HG02885 (cell line): ENCODE data around the gene YBX2.
A peak's percentile ranks its signal among the peaks of the same experiment; 100 is the strongest.
"Not testable (repeated sequence)": the region's sequence is repeated elsewhere in the genome, so short reads cannot be mapped to it uniquely, and the experiment has no call there.

Experiments used
- ATAC-seq: cut with Tn5 transposase; IDR thresholded peaks from one replicate; pipeline ENCODE4 v1.9.1; 2021; ENCODE audit warnings: mild to moderate bottlenecking; ENCODE audit not compliant: unreplicated experiment, poor library complexity

Gene YBX2

DNA sequence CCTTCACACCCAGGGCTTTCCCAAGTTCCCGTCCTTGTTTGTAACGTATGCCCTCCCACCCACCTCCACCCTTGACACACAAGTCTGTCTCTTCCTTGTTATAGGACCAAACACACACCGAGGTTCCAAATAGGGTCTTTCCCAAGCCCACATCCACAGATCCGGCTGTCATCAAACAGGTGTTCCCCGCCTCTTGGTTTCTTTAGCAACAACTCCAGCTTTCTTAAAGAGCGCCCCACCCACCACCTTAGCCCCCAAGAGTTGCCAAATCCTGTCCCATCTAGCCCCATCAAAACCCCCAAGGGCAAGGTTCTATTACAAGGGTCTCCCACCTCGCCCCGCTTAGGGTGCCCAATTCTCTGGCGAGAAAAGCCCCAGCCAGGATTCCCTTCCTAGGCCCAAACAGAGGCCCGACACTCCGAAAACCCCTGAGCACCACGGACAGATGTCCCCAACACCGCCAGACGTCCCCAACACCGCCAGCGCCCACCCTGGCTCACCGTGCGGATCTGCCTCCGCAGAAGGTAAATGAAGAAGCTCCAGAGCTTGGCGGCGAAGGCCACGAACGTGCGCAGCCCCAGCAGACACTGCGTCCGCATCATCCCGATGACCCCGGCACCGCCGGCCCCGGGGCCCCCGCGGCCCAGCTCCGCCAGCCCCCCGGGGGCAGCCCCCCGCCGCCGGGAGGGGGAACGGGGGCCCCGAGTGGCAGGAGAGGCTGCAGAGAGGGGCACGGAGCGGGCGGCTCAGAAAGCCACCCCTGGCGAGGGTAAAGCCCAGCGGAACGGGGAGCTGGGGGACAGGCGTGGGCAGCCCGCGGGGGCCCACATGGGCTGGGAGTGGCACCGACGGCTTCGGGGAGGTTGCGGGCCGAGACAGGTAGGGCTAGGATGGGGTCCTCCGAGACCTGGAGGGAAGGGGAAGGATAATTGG lies 43.5 kb downstream of the YBX2 start:
- peak; percentile 6 for ATAC-seq

DNA sequence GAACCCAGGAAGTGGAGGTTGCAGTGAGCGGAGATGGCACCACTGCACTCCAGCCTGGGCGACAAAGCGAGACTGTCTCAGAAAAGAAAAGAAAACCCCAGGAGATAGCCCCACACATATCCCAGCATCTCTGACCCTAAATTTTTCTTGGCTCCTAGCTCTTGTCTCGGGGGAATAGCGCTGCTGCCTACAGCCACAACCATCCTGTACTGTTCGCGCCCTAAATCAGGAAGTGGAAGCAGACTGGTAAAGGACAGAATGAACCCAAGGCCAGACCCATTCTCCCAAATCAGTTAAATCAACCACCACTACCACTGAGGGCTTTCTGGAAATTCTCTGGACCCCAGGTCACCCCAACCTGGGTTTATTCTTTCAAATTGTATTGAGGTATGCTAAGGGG lies 44.6 kb downstream of the YBX2 start:
- ATAC-seq: no peak

DNA sequence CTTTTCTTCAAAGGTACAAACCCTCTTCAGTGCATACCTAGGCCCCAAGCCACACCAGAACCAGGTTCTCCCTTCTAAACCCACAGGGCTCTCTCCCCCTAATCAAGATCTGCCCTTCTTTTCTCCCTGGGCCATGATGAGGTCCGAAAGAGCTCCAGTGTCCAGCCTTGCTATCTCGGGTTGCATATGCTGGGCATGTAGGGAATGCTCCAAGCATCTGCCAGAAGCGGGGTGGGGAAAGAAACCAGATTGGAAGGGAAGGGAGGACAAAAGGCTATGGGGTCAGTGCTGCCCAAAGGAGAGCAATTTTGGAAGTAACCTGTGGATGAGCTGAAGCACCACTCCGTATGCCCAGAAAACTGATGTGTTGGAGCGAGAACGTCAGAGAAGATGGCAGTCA lies 45.2 kb downstream of the YBX2 start:
- no peak for ATAC-seq

DNA sequence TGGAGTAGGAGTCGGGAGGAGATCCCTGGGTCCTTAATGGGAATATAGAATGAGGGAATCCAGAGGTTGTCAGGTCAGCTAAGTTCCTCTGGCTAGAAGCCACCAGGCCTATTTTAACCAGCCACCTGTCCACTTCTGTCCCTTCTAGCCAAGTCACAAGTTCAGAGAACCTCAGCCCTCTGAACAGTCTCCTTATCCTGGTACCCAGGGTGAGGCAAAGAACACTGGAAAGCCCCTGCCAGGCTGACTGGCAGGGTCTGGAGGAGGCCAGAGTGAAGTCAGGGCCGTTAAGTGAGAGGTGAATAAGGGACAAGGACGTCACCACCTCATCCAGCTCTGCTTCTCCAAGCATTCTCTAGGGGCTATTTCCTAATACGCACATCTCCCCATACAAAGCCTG lies 45.6 kb downstream of the YBX2 start:
- ATAC-seq: no peak

DNA sequence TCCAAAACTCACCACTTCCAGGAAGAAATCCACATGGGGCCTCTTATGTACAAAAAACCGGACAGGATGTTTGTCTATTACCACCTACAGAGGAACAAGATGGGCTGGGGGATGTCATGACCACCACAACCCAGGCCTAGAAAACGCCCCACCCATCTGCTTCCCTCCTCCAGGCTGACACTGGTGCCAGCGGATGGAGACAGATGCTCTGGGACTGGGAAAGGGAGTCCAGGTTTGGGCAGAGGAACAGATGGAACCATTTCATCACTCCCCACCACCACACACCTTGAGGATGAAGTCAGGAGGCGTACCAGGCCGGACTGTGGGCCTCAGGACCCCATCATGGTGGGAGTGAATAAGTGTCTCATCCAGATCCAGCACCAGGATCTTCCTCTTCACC lies 47.7 kb downstream of the YBX2 start:
- no peak for ATAC-seq

DNA sequence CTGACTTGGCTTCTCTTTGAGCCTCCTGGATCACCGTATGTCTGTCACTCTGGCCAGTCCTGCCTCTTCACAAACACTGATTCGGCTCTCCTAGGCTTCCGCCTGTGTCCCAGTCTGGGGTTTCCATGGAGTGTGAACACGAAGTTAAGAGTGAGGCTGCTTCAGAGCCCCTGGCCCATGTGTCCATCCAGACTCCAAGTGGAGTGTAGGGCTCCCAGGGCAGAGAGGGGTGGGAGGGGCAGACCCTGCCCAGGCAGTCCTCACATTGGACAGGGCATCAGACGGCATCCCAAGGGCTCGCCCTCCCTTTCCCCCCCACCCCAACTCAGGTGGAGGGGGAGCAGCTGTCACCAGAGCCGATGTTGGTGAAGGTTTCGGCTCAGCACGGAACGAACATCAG lies 50.6 kb downstream of the YBX2 start:
- ATAC-seq: not testable (repeated sequence)

DNA sequence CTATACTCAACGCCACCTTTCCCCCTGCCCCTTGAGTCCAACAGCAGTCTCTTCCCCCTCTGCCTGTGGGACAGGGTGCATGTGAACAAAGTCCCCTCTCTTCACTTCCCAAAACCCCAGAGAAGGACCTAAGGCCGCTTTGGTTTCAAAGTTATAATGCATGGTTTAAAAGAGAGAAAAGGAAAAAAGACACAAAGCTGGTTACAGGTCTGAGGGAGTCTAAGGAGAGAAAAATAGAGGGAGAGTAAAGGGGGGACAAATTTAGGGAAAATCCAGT lies 51.0 kb downstream of the YBX2 start:
- no peak for ATAC-seq

DNA sequence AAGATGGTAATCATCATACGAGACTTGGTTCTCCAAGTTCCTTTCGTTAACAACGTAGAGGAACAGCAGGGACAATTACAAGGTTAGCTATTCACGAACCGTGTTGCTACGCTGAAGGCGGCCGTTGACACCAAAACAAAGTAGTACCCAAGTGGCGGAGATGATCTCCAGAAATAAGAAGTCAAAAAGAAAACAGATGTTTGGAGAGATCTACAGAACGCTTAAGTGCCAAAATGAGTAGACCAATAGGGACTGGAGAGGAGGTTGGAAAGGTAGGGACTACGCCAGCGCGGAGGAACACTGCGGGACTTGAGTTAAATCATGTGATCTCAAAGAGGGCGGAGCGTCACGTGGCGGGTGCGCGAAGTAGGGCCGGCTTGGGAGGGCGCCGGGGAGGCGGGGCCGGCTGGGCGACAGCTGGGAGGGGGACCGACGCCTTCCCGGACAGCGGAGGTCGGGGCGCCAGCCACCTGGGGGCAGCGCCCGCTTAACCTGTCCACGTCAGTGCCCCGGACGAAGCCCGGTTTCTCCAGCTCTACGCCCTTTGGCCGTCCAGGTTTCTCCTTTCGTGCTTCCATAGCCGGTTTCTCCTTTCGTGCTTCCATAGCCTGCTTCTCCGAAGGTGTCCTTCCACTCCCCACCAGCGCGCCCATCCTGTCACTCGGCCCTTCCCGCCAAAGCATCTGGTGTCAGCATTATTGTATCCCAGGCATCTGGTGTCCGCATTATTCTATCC lies 51.6 kb downstream of the YBX2 start:
- ATAC-seq: peak; percentile 35

DNA sequence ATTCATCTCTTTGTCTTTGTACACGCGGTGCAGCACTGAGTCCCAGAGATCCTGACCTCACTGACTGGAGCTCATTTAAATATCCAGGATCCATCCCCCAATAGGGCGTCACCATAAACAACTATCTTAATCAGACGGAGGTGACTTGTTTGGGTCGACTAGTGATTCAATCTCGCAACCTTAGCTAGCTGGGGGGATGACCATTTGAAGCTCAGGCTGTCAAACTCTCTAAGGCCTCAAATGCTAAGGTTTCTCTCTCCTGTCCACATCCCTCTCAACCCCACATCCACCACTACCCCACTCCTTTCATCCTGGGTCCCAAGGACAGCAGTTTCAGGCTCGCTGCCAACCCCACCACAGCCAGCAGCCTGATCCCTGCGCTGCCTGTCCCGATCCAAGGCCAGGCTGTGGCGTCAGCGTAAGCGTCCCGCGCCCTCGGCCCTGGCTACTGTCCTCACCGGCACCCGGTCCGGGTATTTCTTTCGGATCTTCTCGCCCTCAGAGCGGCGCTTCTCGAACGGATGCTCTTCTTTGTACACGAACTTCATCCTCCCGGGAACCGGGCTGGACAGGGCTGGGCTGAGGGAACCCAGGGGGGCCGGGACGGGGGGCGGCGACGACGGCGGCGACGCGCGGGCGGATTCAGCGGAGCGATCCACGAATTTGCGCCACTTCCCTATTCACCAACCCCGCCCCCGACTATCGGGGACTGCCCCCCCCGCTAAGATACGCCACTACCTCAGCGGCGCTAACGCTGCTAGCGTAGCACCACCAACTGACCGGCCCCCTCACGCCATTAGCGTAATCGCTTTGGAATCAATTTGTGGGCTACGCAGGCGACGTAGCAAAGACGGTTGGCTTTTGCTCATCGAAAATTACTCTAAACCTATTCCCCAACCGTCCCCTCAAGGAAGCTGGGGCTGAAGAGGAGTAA lies 52.4 kb downstream of the YBX2 start, which contains the start of gene GABARAP:
Gene GABARAP, minus strand, starts transcription at position 667 of the 934 bp plus-strand sequence. Its CDS starts 119 bp downstream, at position 548.
- ATAC-seq: peak; percentile 39

DNA sequence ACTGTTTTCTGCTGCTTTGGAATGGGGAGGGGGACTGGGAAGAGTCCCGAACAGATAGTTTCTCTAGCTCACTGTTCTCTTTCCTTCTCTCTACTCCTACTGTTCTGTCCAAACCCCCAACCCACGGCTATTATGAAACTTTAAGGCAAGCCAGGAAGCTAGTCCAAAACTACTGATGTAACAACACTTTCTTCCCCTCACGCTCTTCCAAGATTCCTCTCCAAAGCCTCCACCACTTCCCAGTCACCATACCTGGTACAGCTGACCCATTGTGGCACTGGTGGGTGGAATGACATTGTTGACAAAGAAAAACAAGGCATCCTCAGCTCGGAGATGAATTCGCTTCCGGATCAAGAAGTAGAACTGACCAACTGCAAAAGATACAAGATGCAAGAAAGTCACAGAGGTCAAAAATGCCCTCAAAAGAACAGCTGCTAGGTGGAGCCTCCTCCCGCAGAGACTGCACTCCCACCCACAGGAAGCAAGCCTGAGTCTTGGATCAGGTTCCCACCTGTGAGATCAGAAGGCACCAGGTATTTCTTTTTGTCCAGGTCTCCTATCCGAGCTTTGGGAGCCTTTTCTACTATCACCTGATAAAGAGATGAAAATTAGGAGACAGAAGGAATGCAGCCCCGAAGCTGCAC lies 53.2 kb downstream of the YBX2 start:
- ATAC-seq: no peak

DNA sequence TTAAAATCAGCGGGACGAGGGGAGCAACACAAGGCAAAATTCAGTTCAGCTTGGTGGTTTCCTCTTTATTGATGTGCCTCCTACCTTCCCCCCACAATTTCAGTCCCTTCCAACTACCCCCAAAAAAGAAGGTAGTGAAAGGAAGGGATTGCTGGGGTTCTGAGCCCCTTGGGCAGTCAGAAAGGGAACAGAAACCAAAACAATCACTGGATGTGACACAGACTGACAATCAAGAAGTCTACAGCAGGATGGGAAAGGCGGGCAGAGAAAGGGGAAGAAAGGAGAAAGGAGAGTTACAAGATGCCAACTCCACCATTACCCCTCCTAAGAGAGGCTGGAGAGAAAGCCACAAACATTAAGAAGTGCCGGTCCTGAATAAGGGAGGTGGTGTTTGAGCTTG lies 54.1 kb downstream of the YBX2 start:
- ATAC-seq: no peak

DNA sequence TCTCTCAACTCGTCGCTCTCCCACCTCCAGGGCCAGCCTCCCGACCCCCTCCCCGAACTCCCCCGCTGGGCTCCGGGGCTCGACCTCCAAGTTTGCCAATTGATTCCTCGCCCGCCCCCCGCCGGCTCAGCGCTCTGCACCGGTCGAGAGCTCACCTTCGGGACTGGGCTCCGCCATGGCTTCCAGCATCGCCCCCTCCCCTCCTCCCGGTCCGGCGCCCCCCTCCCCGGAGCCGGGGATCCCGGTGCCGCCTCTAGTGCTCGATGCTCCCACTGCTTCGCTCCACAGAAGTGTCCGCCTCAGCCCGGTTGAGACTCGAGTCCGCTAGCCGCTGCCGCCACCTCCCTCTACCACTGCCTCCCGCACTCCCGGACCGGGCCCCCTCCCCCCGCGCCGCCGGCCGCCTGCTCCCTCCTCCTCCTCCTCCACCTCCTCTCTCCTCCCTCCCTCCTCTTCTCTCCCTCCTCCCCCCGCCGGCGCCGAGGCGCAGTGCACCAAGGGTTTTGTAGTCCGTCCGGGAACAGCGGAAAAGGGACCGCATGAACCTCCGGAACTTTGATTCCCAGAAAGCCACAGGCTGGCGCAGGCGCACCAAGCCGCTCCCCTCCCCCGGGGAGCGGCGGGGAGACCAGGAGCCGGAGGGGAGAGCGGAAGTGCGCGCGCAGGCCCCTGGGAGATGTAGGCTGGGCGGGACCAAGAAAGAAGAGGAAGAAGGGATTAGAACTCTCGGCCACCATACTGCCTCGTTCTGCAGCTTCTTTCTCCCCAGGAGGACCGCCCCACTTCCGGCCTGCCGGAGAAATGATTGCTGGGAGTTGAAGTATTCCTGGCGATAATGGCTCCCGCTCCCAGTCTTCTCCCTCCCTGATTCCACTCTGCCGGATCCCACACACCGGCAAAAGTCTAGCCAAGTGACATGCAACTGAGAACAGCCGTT lies 55.1 kb downstream of the YBX2 start, which contains the start of gene PHF23:
Gene PHF23, minus strand, starts transcription at position 367 of the 937 bp plus-strand sequence. Its CDS starts 178 bp downstream, at position 189.
- ATAC-seq: peak; percentile 61

DNA sequence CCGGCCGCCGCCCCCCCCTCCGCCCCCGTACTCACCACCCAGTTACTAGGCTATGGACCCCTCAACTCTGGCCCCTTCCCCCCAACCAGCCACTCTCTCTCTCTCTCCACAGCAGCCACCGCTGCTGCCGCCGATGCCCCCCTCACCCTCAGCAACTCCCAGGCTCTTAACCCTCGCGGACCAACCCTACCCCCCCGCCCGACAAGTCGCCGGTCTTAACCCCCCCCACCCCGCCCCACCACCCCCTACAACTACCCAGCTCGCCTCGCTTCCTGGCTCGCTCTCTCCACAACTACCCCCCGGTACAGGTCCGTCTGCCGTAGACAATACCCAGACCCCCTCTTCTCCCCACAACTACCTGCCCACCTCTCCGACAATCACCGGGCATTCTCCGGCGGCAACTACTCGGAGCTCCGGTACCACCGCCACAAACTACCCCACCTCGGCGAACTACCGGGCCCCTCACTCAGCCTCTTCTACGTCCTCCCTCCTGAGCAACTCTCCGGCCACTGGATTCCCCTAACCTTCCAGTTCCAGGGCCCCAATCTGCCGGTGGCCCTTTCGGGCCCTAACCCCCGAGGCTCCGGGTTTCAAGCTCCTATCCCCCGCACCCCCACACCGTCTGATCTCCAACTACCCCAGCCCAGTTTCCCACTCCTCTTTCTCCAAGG lies 55.9 kb downstream of the YBX2 start:
- ATAC-seq: no peak
